Hematopoietic multipotent progenitor cell (in vitro differentiated cells): ENCODE measurements around the gene TRAF3. TPM values are rescaled to one million over a fixed set of nuclear protein-coding genes. Genes with fewer than 3 reads are reported as not detected.
"Not testable (repeated sequence)": the region's sequence is repeated elsewhere in the genome, so short reads cannot be mapped to it uniquely, and the experiment has no call there.

Source experiments
- DNase-seq, 3 donors: peaks; one replicate each; pipeline ENCODE4 v3.0.0-alpha.2; 2011 to 2015; ENCODE audit warnings: low read depth in 2 of 3, low spot score in 2 of 3
- total RNA-seq: library from RNA; depleted of rRNA; stranded (reverse); fragments of >200 nt; gene quantifications from one replicate; pipeline ENCODE4 v1.2.3, GENCODE V29; 2012

TRAF3 gene
- total RNA-seq, 1 donor, result 10.5 TPM

DNA sequence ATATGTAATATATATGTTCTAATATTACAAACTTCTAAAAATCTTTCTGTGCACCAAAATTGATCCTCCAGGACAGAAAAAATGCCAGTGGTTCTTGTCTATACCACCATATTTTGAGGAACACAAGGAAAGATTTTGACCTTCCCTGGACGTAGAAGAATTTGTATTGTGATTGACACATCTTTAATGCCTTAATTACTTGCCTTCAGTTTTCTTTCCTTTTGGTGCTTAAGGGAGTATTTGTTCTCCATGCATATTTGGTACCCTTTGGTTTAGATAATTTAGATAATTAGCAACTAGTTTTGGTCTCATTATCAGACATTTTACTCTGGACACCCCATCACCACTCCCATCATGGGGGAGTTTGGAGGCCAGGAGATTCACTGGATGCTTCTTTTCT lies 27.6 kb downstream of the TRAF3 start:
- DNase-seq, result no peak

DNA sequence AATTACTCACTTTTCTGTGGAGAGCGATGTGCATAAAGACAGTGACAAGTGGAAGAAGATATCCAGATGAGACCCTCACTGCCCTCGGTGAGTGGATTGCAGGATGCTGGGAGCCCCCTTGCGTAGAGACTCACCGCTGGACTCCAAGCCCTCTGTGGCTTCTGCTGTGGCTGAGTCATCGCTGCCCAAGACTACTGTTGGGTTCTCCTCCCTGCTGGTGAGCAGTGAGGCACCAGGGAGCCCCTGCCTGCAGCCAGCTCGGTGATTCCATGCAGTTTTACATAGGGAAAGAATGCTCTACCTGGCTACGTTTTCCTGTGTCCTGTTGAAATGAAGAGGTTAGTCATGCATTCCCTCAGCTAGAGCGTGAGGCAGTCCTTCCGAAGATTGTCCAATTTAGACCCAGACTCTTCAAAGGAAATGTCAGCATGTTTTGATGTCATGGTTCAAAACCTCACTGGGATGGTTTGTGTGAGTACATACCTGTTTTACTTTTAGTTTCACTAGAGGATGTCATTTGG lies 28.2 kb downstream of the TRAF3 start:
- peak in 1 of 3 donors; percentile 6 for DNase-seq

DNA sequence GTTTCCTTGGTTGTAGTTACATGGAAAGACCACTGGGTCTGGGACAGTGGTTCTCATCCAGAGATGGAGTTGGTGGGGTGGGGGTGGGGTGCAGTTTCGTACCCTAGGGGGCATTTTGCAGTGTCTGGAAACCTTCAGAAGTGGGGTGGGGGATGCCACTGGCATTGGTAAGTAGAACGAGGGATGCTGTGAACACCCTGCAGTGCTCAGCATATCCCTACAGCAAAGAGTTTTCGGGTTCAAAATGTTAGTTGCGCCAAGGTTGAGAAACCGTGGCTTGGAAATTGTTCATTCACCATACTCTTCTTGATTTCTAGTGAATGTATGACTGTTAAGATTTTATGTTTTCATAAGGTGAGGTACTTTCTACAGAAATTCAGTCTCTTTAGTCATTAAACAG lies 28.7 kb downstream of the TRAF3 start:
- no peak for DNase-seq

DNA sequence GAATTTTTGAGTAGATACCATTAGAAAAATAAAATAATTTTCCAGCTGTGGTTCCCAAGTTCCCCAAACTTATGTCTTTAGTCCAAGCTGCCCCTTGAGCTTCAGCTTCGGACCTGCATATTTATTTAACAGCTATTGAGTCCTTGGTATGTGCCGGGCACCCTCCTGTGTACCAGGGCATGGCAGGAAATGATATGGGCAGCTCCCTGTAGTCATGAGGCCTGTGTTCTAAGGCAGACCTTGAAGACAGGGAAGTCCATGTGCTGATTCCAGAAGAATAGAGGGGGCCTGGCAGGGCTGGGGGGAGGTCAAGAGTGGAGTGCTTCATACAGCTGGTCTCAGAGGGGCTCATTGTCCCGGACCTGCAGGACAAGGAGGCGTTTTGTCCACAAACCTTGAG lies 29.2 kb downstream of the TRAF3 start:
- no peak for DNase-seq

DNA sequence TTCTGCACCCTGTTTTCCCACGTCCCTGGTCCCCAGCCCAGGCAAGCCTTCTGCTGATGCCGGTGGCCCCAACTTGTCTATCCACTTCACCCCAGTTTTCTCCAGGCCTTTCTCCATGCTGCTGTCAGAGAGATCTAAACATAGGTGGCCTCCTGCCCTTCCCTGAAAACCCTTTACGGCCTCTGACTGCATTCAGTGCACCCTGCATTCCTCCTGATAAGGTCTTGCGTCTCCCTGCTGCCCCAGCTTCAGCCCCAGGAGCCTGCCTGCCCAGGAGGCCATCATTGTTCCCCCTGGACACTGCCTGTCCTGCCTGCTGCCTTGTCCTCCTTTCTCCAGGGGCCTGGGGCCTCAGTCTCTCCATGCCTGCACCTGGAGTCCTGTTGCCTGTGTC lies 29.8 kb downstream of the TRAF3 start:
- no peak for DNase-seq

DNA sequence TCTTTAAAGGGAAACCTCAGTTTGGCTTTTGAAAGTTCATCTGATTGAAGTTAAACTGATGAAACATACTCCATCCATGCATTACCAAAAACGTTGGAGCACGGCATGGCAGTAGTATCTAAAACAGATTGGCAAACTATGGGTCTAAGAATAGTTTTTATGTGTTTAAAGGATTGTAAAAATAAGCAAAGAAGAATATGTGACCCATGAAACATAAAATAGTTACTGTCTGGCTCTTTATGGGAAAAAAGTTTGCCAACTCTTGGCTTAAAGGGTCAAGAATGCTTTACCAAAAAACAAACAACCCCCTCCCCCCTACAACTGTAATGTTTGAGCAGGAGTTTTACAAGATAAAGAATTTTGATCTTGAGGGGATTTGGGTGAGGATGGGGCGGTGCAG lies 32.6 kb downstream of the TRAF3 start:
- DNase-seq, result no peak

DNA sequence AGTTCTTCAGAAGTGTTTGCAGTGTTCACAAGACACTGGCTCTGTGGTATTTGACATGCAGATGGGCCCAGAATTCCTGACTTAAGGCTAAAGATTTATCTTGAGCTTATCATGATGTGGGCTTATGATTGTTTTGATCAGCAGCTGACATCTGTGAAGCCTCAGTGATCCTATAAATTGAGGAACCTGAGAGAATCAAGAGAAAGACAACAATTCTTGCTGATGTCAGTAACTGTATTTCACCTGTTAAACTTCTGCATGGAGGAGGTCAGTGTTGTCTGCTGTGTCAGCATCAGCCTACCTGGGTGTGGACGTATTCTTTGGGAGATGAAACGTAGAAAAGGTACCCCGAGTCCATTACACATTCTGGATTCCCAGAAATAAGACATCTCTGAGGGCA lies 33.3 kb downstream of the TRAF3 start:
- DNase-seq, result no peak

DNA sequence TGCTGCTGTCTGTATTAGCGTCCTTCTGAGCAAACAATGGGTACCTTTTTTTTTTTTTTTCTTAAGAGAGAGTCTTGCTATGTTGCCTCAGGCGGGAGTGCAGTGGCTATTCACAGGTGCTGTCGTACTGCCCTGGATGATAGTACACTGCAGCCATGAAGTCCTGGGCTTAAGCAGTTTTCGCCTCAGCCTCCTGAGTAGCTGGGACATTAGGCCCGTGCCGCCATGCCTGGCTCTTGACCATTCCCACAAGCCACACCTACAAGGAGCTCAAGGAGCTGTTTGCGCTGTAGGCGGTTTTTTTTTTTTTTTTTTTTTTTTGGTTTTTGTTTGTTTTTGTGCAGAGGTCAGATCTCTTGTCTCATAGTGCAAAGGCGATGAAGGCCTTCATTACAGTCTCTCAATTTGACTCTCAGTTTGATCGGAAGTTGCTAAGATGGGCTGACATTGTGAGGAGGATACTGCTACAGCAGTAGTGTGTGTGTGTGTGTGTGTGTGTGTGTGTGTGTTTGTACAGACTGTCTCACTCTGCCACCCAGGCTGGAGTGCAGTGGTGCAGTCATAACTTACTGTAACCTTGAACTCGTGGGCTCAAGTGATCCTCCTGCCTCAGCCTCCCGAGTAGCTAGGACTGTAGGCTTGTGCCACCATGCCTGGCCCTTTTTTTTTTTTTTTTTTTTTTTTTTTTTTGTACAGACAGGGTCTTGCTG lies 34.2 kb downstream of the TRAF3 start:
- DNase-seq, result no peak

DNA sequence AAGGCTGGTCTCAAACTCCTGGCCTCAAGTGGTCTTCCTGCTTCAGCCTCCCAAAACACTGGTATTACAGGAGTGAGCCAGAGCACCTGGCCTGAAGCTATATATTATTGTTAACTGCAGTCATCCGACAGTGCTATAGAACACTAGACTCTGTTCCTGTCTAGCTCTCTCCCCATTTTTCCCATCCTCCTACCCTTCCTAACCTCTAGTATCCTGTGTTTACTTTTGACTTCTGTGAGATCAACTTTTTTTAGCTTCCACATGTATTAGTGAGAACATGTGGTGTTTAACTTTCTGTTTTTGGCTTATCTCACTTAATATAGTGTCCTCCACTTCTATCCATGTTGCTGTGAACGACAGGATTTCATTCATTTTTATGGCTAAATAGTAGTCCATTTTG lies 34.7 kb downstream of the TRAF3 start:
- DNase-seq, result no peak

DNA sequence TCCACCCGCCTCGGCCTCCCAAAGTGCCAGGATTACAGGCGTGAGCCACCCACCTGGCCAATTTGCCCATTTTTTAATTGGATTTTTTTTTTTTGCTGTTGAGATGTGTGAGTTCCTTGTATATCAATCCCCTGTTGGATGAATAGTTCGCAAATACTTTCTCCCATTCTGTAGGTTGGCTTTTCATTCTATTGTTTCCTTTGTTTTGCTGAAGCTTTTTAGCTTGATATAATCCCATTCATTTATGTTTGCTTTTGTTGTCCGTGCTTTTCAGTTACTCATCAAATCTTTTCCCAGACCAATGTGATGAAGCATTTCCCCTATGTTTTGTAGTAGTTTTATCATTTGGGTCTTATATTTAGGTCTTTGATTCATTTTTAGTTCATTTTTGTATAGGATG lies 36.4 kb downstream of the TRAF3 start:
- DNase-seq, result no peak

DNA sequence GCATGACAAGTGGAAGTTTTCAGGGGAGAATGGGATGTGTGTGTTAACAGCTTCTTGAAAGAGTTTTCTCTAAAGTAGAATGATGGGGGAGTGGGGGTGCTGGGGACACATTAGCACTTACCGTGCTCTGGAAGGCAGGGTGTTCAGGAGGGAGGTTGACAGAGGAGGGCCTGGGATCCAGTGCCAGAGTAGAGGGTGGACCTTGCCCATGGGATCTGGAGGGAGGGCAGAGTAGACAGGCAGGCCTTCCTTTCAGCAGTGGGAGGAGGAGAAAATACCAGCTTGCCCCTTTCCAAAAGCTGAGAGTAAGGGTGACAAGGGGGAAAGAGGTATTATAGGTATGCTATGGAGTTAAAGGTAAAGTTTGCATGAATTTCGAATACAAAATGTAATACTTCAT lies 40.1 kb downstream of the TRAF3 start:
- no peak for DNase-seq

DNA sequence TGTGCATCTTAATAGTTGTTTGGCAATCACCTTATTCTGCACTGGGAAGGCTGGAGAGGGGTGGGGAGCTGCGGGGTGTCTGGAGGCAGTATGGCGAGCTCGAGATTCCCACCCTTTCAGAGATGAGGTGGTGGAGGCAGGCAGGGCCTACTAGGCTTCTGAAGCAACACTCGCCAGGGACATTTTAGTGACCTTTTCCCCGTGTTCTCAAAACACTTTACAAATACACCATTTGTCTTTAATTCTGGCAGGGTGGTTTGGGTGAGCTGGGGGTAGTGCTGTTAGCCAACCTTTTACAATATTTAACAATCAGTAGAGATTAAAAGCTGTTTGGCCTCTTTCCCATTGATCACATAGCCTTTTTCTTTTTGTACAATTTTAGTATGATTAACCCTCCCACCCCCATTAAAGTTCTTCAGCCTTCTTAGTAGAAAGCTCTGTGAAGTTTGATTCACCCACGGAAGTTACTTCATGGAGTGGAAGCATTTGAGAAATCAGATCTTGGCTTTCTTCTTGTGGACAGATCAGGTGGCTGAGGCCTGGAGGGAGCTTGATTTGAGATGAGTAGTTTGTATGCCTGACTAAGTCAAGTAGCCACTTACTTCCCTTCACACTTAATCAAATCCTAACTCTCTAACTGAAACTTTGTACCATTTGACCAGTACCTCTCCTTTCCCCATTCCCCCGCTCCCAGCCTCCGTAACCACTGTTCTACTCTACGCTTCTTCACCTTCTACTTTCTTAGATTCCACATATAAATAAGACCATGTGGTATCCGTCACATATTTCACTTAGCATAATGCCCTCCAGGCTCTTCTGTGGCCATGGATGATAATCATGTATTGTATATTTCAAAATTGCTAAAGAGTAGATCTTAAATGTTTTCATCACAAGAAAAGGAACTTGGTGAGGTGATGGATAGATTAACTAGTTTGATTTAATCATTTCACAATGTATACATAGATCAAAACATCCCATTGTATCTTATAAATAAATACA lies 41.0 kb downstream of the TRAF3 start:
- no peak for DNase-seq

DNA sequence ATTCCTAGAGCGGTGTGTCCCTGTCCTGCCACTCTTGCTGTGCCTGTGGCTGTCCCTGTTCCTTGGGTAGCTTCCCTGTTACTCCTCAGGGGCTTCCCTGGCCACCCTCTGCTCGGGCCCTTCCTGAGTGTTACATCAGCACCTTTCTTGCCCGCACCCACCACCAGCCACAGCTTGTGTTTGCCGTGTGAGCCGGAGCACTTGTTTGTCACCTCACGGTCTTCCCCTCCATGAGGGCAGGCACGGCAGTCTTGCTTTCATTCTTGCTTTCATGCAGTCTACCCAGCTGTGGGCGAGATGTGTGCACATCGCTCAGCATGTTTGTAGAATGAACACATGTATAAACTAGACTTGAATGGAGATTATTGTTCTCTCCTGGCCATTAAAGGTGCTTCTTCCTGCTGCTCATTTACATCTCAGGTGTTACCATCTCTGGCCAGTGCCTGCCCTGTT lies 42.0 kb downstream of the TRAF3 start:
- DNase-seq, result no peak

DNA sequence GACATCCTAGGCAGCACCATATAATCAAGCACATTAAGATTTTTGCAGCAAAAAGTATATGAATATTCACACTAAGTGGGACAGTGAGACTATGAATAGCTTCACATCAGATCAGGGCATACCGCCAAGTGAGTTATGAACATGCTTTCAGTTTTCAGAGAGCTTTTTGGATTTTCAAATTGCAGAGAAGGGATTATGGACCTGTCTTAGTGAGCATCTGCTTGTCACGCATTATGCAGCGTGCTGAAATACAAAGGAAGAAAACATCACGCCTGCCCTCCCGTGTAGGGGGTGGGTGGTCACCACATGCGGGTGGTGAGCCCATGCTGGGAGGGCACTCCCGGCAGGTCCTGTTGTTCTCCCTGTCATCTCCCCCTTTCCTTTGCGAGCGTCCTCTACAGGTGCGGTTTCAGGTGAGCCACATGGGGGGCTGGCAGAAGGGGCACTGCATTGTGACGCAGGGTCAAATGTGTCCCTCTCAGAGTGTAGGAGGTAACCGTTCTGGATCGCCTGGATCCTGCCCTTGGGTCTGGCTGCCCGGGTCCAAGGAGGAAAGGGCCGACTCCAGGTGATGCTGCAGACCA lies 42.6 kb downstream of the TRAF3 start:
- no peak for DNase-seq

DNA sequence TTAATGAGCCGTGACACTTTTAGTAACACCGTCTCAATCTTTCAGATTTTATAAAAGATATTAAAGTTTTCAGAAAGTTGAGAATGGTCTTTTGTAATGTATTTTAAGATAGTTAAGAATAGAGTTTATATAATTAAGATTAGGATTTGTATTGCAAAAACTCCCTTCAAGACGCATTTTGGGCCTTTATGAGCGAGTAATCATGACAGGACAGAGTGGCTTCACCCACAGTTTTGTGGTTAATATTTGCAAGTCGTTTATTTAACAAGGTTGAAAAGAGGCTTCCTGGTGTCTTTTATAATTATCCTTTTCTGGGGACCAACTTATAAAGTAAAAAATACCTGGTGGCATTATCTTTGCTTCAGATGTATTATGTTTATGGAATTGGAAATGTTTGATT lies 44.0 kb downstream of the TRAF3 start:
- DNase-seq, result no peak

DNA sequence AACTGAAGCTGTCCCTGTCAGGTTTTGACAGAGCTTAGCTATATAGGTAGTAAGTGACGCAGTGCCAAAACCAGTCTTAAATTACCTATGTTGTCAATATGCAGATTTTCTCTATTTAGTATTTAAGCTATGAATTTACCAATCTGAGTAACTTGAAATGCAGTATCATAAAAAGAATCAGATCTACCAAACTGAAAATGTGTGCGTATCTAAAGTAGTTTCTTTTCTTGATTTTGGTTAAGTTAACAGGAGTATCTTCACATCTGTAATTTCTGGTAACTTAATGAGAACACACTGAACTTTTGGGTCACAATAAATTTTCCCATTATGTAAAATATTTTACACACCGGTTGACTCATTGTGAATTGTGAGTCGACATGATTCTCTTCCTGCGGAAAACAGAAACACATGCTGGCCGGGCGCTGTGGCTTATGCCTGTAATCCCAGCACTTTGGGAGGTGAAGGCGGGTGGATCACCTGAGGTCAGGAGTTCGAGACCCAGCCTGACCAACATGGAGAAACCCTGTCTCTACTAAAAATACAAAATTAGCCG lies 45.1 kb downstream of the TRAF3 start:
- no peak for DNase-seq

DNA sequence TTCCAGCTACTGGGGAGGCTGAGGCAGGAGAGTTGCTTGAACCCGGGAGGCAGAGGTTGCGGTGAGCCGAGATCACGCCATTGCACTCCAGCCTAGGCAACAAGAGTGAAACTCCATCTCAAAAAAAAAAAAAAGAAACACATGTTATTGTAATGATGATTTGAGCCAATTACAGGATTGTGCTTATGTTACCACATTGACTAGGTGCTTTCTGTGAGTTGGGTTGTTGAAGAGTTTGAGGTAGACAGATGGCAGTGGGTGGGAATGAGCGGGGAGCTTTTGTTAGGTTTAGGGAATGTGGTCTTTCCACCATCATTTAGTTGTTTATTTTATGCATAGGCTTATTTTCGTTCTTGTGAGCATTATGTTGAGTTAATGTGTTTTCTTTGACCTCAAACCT lies 45.6 kb downstream of the TRAF3 start:
- not testable (repeated sequence) for DNase-seq

DNA sequence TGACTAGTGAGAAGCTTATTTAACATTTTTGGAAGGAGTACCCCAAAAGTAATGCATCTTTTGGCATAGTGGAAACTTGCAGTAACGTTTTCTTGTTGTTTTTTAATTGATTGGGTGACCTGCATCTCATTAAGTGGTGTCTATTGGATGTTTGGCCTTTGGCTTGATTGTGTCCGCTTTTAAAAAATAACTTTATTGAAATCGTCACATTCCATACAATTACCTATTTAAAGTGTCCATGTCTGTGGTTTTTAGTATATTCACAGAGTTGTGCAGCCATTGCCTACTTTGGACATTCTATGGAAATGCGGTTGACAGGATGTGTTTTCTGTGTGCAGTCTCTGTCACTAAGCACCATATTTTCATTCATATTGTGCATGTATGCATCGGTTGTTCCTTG lies 46.3 kb downstream of the TRAF3 start:
- no peak for DNase-seq

DNA sequence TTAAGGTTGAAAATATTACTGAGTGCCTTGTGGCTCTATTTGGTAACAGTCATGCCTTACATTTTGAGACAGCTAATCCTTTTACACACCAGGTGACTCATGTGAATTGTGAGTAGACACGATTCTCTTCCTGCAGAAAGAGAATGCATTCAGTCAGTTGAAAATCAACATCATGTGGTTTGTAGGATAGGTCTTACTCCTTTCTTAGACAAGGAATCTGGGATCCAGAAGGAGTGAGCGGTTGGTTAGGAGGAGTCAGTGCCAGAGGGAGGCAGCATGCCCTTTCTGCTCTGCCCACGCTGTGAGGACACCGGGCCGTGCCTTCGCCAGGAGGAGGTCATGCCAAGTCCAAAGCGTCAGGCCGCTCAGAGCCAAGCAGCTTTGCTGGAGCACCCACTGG lies 47.6 kb downstream of the TRAF3 start:
- no peak for DNase-seq

DNA sequence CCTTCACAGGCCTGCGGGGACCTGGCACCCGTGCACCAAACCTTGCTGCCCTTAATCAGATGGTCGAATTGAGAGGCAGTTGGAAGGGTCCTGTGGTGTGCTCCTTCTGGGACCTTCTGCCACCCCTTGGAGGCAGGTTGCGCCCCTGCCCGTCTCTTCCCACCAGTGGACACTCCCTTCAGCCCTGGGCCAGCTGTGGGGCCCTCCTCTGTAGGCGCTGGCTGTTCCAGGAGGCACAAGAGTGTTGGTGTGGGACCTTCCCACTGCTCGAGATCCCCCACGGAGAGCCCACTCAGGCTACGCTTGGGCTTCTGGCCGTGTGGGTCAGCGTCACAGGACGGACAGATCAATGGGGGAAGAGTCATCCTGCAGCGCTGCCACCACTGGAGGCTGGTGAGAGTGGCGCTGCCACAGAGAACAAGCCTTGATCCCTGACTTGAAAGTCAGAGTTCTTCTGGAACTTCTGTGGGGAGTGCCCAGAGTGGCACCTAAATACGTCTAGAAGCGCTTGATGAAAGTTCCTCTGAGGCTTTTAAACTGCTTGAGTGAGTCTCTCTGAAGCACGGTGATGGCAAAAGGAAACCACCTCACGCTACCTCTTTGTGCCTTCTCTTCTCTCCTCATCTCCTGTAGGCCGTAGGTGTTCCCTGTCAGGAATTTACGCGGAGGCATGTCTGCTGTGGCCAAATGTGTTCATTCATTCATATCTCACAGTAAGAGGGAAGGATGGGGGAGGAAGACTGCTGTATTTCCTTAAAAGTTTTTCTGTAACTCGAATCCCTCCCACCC lies 48.3 kb downstream of the TRAF3 start:
- DNase-seq, result no peak
